Measurements from ENCODE around the gene FARP1.

Gene FARP1

GRCh38 chr13:98332222-98332621 is 189.3 kb downstream of the FARP1 start:
- Histone ChIP-seq H3K4me3 (ENCODE audit: low read length) (no peak overlapping the region), H3K4me1 (ENCODE audit: control insufficient read depth, insufficient read depth, low read length) (peaks cover 10% of the 10 kb centered on the region), H3K36me3 (ENCODE audit: control insufficient read depth, insufficient read depth, low read length, severe bottlenecking) (no peaks in the 10 kb centered on the region), H3K27me3 (replicated peaks; ENCODE audit: control insufficient read depth, insufficient read depth, low read length) (no peaks in the 10 kb centered on the region), H3K9ac (ENCODE audit: low read length) (no peak overlapping the region), H3K9me3 (ENCODE audit: control insufficient read depth, low read length) (no peaks in the 10 kb centered on the region)
- no peak for DNase-seq (ENCODE audit: low read depth)

GRCh38 chr13:98332691-98333090 is 189.8 kb downstream of the FARP1 start:
- no peaks in the 10 kb centered on the region for H3K9me3 ChIP-seq (ENCODE audit: control insufficient read depth, low read length)
- H3K4me3 ChIP-seq (ENCODE audit: low read length): no peak overlapping the region
- peaks cover 6% of the 10 kb centered on the region for H3K4me1 ChIP-seq (ENCODE audit: control insufficient read depth, insufficient read depth, low read length)
- H3K36me3 ChIP-seq (ENCODE audit: control insufficient read depth, insufficient read depth, low read length, severe bottlenecking): no peaks in the 10 kb centered on the region
- no peak overlapping the region for H3K9ac ChIP-seq (ENCODE audit: low read length)
- no peak for DNase-seq (ENCODE audit: low read depth)
- no peaks in the 10 kb centered on the region for H3K27me3 ChIP-seq (replicated peaks; ENCODE audit: control insufficient read depth, insufficient read depth, low read length)

GRCh38 chr13:98333486-98333885 is 190.6 kb downstream of the FARP1 start:
- no peak for DNase-seq (ENCODE audit: low read depth)
- H3K9me3 ChIP-seq (ENCODE audit: control insufficient read depth, low read length): no peaks in the 10 kb centered on the region
- H3K4me1 ChIP-seq (ENCODE audit: control insufficient read depth, insufficient read depth, low read length): no peaks in the 10 kb centered on the region
- no peaks in the 10 kb centered on the region for H3K27me3 ChIP-seq (replicated peaks; ENCODE audit: control insufficient read depth, insufficient read depth, low read length)
- H3K4me3 ChIP-seq (ENCODE audit: low read length): no peak overlapping the region
- no peaks in the 10 kb centered on the region for H3K36me3 ChIP-seq (ENCODE audit: control insufficient read depth, insufficient read depth, low read length, severe bottlenecking)
- no peak overlapping the region for H3K9ac ChIP-seq (ENCODE audit: low read length)

- Histone ChIP-seq H3K36me3 (ENCODE audit: control insufficient read depth, insufficient read depth, low read length, severe bottlenecking) (no peaks in the 10 kb centered on the region), H3K27me3 (replicated peaks; ENCODE audit: control insufficient read depth, insufficient read depth, low read length) (no peaks in the 10 kb centered on the region), H3K4me3 (ENCODE audit: low read length) (no peak overlapping the region), H3K9me3 (ENCODE audit: control insufficient read depth, low read length) (no peaks in the 10 kb centered on the region), H3K4me1 (ENCODE audit: control insufficient read depth, insufficient read depth, low read length) (no peaks in the 10 kb centered on the region), H3K9ac (ENCODE audit: low read length) (no peak overlapping the region)
- DNase-seq (ENCODE audit: low read depth): no peak
Observed at GRCh38 chr13:98334620-98335205, 191.8 kb downstream of the FARP1 start.

GRCh38 chr13:98335721-98336120 is 192.8 kb downstream of the FARP1 start:
- H3K4me3 ChIP-seq (ENCODE audit: low read length): no peak overlapping the region
- H3K4me1 ChIP-seq (ENCODE audit: control insufficient read depth, insufficient read depth, low read length): no peaks in the 10 kb centered on the region
- DNase-seq (ENCODE audit: low read depth): no peak
- H3K9ac ChIP-seq (ENCODE audit: low read length): no peak overlapping the region
- no peaks in the 10 kb centered on the region for H3K9me3 ChIP-seq (ENCODE audit: control insufficient read depth, low read length)
- no peaks in the 10 kb centered on the region for H3K27me3 ChIP-seq (replicated peaks; ENCODE audit: control insufficient read depth, insufficient read depth, low read length)
- no peaks in the 10 kb centered on the region for H3K36me3 ChIP-seq (ENCODE audit: control insufficient read depth, insufficient read depth, low read length, severe bottlenecking)

- no peaks in the 10 kb centered on the region for H3K4me1 ChIP-seq (ENCODE audit: control insufficient read depth, insufficient read depth, low read length)
- H3K4me3 ChIP-seq (ENCODE audit: low read length): no peak overlapping the region
Observed at GRCh38 chr13:98338310-98338709, 195.4 kb downstream of the FARP1 start.

GRCh38 chr13:98339684-98340425 is 197.0 kb downstream of the FARP1 start:
- H3K9me3 ChIP-seq (ENCODE audit: control insufficient read depth, low read length): no peaks in the 10 kb centered on the region
- H3K4me1 ChIP-seq (ENCODE audit: control insufficient read depth, insufficient read depth, low read length): no peaks in the 10 kb centered on the region
- H3K27me3 ChIP-seq (replicated peaks; ENCODE audit: control insufficient read depth, insufficient read depth, low read length): no peaks in the 10 kb centered on the region
- H3K4me3 ChIP-seq (ENCODE audit: low read length): no peak overlapping the region
- H3K9ac ChIP-seq (ENCODE audit: low read length): no peak overlapping the region
- DNase-seq (ENCODE audit: low read depth): no peak
- H3K36me3 ChIP-seq (ENCODE audit: control insufficient read depth, insufficient read depth, low read length, severe bottlenecking): no peaks in the 10 kb centered on the region

More at GRCh38 chr13:98338310-98338709, 195.4 kb downstream of the FARP1 start:
- Histone ChIP-seq H3K9me3 (ENCODE audit: control insufficient read depth, low read length) (no peaks in the 10 kb centered on the region), H3K9ac (ENCODE audit: low read length) (no peak overlapping the region), H3K27me3 (replicated peaks; ENCODE audit: control insufficient read depth, insufficient read depth, low read length) (no peaks in the 10 kb centered on the region), H3K36me3 (ENCODE audit: control insufficient read depth, insufficient read depth, low read length, severe bottlenecking) (no peaks in the 10 kb centered on the region)
- DNase-seq (ENCODE audit: low read depth): no peak

- H3K4me3 ChIP-seq (ENCODE audit: low read length): no peak overlapping the region
- no peak overlapping the region for H3K9ac ChIP-seq (ENCODE audit: low read length)
- H3K27me3 ChIP-seq (replicated peaks; ENCODE audit: control insufficient read depth, insufficient read depth, low read length): no peaks in the 10 kb centered on the region
Observed at GRCh38 chr13:98342953-98343352, 200.1 kb downstream of the FARP1 start.

GRCh38 chr13:98343461-98343860 is 200.6 kb downstream of the FARP1 start:
- no peak overlapping the region for H3K9ac ChIP-seq (ENCODE audit: low read length)
- no peaks in the 10 kb centered on the region for H3K9me3 ChIP-seq (ENCODE audit: control insufficient read depth, low read length)
- no peak overlapping the region for H3K4me3 ChIP-seq (ENCODE audit: low read length)
- no peaks in the 10 kb centered on the region for H3K27me3 ChIP-seq (replicated peaks; ENCODE audit: control insufficient read depth, insufficient read depth, low read length)
- no peaks in the 10 kb centered on the region for H3K4me1 ChIP-seq (ENCODE audit: control insufficient read depth, insufficient read depth, low read length)
- no peak for DNase-seq (ENCODE audit: low read depth)
- H3K36me3 ChIP-seq (ENCODE audit: control insufficient read depth, insufficient read depth, low read length, severe bottlenecking): no peaks in the 10 kb centered on the region

More at GRCh38 chr13:98342953-98343352, 200.1 kb downstream of the FARP1 start:
- H3K36me3 ChIP-seq (ENCODE audit: control insufficient read depth, insufficient read depth, low read length, severe bottlenecking): no peaks in the 10 kb centered on the region
- DNase-seq (ENCODE audit: low read depth): no peak
- no peaks in the 10 kb centered on the region for H3K9me3 ChIP-seq (ENCODE audit: control insufficient read depth, low read length)
- no peaks in the 10 kb centered on the region for H3K4me1 ChIP-seq (ENCODE audit: control insufficient read depth, insufficient read depth, low read length)

- Histone ChIP-seq H3K9ac (ENCODE audit: low read length) (no peak overlapping the region), H3K4me1 (ENCODE audit: control insufficient read depth, insufficient read depth, low read length) (no peaks in the 10 kb centered on the region), H3K9me3 (ENCODE audit: control insufficient read depth, low read length) (no peaks in the 10 kb centered on the region), H3K27me3 (replicated peaks; ENCODE audit: control insufficient read depth, insufficient read depth, low read length) (no peaks in the 10 kb centered on the region), H3K36me3 (ENCODE audit: control insufficient read depth, insufficient read depth, low read length, severe bottlenecking) (no peaks in the 10 kb centered on the region), H3K4me3 (ENCODE audit: low read length) (no peak overlapping the region)
- no peak for DNase-seq (ENCODE audit: low read depth)
Observed at GRCh38 chr13:98344392-98344791, 201.5 kb downstream of the FARP1 start.

GRCh38 chr13:98345107-98345935 is 202.4 kb downstream of the FARP1 start:
- Histone ChIP-seq H3K9me3 (ENCODE audit: control insufficient read depth, low read length) (no peaks in the 10 kb centered on the region), H3K4me3 (ENCODE audit: low read length) (no peak overlapping the region), H3K27me3 (replicated peaks; ENCODE audit: control insufficient read depth, insufficient read depth, low read length) (no peaks in the 10 kb centered on the region), H3K36me3 (ENCODE audit: control insufficient read depth, insufficient read depth, low read length, severe bottlenecking) (no peaks in the 10 kb centered on the region), H3K9ac (ENCODE audit: low read length) (no peak overlapping the region), H3K4me1 (ENCODE audit: control insufficient read depth, insufficient read depth, low read length) (no peaks in the 10 kb centered on the region)
- DNase-seq (ENCODE audit: low read depth): no peak

Measured in adipocyte (in vitro differentiated cells).